GM19193 (cell line): Measurements from ENCODE around the gene NUDT17.

Source experiments
- POLR2A ChIP-seq: IDR thresholded peaks from 4 replicates; pipeline ENCODE4 v1.6.1; 2011; ENCODE audit not compliant: insufficient read depth, insufficient read length; ENCODE audit errors: extremely low read depth

The NUDT17 gene

DNA sequence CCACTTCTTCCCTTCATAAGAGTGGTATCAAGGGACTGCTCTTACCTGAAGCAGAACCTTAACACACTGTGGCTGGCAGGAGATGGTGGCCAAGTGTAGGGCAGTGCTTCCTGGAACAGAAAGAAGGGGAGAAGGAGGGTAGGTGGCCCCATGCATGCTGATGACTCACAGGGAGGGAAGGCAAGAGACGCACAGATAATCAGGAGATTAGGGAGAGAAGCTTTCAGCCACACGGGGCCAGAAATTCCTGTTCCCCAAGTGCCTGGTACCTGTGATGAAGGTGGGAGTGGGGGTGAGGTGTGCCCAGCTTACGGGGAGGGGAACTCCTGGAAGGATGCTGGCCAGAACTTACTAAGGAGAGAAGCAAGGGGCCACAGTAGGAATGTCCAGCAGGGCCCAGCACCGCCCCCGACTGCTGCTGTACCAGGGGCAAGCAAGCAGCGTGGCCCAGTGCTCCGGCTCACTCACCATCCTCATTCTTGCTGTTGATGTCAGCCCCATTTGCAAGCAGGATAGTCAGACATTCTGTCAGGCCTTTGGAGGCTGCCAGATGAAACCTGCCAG is 32.6 kb downstream of the NUDT17 start:
- TF ChIP-seq POLR2A, result no peak

DNA sequence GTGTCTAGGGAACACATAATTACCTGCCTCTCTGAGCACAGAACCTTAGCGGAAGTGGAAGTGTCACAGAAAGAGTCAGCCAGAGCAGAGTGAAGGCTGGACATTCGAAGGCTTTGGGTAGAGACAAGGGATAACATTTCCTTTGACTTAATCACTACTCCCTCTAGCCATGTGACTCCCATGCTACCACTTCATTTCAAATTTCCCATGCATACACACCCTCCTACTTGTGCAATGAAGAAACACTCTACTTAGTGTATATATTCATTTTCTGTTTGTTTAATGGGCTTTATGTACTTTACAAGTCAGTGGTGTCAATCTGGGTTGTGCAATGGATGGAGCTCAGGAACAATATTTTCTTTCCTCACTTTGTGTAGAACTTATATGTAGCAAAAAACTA is 33.3 kb downstream of the NUDT17 start:
- no peak for TF ChIP-seq POLR2A

DNA sequence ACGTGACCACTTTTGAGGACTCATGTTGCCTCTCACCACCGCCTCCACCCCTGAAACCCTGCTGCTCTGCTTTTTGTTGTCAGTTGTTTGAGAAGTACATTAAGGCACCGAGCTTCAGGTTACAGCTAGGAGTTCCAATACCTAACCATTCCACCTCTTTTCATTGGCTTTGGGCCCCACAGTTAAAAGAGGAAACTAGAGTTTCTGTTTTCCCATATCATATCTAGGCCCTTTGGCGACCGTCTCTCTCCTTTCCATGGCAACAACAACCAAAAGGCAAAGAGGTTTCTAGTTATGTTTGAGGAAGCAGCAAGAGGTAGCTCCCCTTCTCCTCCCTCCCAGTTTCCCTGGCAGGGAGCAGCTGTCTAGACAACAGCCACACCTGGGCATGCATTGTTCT is 34.3 kb downstream of the NUDT17 start:
- no peak for TF ChIP-seq POLR2A

DNA sequence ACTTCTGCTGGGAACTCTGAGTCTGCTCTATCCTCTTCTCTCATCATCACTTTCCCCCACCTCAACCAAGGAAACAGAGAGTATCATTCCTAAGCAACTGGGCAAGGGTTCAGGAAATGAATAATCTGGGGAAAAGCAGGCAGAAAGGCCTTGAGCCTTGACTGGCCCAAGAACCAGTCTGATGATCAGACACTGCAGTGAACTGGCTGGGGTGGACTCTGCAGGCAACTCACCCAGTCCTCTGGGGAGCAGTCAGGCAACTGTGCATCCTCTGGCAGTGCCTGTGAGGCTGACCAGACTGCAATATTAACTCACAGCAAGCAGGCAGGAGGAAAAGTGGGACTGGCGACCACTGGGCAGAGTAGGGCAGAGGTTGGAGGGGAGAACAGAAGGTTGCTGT is 39.2 kb downstream of the NUDT17 start:
- no peak for TF ChIP-seq POLR2A

DNA sequence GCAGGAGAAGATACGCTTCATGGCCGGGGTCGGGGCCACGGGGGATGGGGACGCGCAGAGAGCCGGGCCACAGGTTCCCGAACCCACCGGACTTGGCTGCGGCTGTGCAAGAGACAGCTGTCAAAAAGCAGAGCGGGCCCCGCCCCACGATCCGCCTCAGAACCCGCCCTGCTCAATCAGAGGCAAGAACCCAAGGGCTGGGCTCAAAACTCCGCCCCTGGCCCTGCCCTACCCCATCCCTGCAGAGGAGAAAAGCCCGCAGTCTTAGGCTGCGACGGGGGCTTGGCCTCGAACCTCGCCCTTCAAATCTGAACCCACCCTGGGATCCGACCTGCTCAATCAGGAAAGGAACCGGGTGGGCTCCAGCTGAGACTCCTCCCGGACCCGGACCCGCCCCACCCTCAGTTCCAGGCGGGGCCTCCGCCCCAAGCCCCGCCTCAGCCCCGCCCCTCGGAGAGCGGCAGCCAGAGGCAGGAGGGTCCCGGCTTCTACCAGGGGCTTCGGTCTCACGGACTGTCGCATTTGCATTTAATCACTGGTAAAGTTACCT is 40.4 kb downstream of the NUDT17 start, which contains the start of gene ANKRD35:
Gene ANKRD35 (minus strand): TSS at position 129 of the 550 bp plus-strand sequence. CDS start 108 bp downstream, at position 21.
- TF ChIP-seq POLR2A, result no peak

DNA sequence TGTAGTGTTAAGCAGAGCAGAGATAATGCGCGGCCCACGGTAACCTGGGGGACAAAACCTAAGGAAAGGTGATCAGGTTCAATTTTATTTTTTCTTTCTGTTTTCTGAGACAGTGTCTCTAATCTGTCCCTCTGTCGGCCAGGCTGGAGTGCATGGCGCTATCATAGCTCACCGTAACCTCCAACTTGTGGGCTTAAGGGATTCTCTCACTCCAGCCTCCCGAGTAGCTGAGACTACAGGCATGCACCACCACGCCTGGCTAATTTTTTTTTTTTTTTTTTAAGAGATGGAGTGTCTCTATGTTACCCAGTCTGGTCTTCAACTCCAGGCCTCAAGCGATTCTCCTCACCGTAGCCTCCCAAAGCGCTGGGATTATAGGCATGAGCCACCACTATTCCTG is 41.0 kb downstream of the NUDT17 start:
- TF ChIP-seq POLR2A, result no peak

DNA sequence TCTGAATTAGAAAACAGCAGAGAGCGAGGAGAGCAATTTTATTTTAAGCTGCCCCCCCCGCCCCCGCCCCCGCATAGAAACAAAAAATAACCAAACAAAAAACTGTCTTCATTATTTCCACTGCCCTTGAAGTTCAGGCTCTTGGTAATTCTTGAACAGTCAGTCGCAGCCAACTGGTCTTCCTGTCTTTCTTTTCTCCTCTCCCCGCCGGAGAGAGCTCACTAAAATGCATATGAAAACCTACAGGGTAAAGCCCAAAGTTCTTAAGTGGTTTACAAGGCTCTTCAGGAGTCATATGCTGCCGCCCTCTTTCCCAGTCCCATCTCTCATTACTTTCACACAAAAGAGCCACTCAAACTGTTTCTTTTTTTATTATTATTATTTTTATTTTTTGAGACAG is 41.4 kb downstream of the NUDT17 start:
- no peak for TF ChIP-seq POLR2A

DNA sequence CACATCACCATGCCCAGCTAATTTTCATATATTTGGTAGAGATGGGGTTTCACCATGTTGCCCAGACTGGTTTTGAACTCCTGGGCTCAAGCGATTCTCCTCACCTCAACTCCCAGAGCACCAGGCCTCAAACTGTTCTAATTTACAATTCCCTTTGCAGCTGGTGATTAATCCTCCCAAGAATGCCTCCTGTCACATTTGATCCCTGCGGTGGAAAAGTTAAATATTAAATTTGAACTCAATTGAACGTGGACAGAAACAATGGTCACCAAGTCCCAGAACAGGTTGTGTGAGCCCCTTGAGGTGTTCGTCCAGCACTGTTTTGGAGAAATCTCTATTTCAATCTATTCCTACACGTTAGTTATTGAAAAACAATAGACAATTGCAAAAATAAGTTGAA is 42.2 kb downstream of the NUDT17 start:
- TF ChIP-seq POLR2A, result no peak

DNA sequence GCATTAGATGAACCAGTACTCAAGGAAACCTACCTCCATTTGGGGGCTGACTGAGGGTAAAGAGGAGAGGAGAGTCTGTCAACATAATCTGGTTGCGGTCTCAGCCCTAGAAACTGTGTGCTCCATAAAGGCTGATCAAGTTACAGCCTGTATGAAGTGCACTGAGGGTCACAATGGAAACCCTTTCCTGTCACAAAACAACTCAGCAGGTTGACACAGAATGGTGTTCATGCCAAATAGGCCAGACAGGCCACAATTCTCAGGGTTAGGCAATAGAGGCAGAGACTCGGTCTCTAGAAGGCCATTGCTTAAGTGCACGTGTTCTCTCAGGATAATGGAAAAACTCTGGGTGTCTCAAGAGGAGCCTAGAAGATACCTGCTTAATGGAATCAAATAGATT is 44.3 kb downstream of the NUDT17 start:
- no peak for TF ChIP-seq POLR2A

DNA sequence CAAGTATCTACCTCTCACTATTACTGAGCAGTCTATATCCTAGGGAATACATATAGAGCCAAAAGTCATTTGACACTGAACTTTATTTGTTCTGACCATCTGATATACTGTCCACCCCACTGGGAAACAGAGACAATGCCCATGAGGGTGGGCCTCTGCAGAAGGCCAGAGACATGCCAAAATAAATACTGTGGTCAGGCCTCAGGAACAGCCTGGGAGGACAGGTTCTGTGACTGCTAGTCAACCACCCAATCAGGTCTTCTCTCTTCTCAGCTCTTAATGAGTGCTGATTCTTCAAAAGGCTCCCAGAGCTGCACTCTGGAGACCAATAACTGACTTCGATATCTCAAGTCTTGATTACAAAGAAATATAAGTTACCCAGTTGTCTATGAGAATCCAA is 45.7 kb downstream of the NUDT17 start:
- no peak for TF ChIP-seq POLR2A

DNA sequence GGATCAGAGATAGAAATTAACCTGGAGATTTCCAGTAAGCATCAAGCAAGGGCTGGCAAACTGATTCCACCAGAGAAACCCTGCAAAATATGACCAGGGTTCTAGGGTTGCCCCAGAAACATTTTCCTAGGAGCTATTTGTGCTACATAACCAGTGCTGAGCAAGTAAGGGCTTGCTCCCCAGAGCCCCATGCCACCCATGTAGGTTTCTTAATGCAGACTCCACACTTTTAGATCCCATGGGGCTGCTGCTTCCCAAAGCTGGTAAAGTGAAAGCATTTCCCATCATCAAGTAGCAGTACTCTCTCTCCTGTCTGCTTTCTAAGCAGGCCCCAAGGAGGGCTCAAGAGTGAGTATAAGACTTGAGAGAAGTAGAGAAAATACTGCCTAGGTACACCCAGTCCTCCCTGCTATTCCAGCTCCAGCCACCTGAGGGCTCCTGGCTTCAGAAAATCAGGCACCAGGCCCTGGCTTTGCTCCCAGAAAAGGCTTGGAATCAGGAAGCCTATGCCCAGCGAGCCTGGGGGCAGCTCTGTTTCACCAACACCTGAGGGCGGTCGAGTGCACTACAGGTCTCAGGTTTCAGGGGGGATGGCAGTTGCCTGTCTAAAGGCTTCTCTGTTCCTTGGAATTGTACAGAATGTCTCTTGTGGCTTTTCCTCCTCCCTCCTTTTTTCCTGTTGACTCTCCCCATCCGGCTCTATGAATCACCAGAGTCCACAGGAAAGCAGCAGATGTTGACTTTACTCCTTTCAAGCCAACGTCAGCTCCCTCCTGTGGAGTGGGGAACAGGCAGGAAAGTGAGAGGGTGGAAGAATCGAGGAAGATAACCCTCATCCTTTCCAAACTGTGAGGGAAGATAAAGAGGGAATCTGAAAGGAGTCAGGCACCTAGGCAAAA is 46.4 kb downstream of the NUDT17 start:
- no peak for TF ChIP-seq POLR2A

DNA sequence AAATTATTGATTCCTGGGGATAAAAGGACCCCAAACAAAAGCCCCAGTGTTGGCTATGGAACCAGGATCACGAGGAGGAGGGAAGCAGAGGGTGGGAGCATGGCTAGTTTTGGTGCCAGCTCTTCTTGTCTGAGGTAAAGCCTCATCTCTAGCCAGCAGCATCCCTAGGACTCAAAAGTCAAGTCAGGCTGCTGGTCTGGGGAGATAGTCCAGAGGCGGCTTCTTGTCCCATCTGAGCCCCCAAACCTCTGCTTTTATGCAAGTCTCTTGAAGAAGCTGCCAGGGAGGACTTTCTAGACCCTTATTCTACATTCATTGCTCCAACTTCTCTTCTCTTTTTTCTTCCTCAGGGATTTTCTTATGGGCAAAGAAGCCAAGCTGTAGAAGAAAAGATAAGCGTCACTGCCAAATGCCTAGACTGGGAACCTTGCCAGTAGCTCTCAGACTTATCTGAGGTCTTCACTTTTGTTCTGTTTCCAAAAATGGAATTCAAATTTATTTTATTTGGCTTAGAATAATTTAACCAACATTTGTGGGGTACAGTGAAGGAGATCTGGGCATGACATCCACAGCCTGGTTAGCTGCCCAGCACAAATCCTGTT is 47.2 kb downstream of the NUDT17 start:
- TF ChIP-seq POLR2A, result no peak

DNA sequence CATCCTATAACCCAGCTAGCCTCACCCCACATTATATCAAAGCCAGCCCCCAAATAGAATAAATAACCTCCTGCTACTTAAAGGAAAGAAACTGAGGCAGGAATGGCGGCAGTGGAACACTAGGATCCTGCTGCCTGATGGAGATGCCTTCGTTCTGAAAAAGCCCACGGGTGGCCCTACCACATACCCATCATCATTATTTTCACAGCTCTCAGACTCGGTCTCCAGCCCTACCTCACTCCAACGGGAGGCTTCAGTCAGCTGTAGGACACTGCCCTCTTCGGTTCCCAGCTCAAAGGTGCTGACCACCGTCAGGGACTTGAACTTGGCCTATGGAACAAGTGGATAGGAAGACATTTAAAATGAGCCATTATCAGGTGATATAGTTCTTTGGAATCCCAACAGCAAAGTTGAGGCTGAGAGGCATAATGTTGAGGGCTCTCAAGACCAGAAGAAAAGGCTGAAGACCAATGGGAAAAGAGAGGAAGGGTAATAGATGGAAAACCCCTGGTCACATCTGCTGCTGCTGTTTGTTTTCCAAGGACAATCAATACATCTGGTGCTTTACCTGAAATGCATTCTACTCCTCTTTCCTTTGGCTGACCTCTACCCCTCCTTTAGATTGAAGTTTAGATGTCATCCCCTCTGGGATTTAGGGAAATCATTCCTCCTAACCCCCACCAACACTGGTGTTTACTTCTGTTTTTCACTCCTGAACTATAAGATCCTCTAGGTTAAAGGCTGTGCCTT is 48.1 kb downstream of the NUDT17 start:
- TF ChIP-seq POLR2A, result no peak

DNA sequence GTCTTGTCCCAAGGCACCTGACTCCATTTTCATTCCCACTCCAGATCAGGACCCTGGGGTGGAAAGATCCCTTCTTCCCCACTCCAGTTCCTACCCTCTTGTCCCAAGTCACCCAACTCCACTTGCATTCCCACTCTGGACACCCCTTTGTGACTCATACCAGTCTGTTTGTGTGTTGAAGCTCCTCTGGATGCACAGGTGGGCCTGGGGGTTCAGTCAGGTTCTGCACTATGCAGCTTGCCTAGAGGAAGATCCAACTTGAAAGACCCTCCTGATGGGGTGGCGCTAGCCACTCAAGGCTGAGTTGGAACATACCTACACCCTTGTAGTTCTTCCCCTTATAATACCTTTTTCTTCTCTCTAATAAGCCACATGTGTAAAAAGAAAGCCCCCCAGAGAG is 50.0 kb downstream of the NUDT17 start:
- TF ChIP-seq POLR2A, result no peak

DNA sequence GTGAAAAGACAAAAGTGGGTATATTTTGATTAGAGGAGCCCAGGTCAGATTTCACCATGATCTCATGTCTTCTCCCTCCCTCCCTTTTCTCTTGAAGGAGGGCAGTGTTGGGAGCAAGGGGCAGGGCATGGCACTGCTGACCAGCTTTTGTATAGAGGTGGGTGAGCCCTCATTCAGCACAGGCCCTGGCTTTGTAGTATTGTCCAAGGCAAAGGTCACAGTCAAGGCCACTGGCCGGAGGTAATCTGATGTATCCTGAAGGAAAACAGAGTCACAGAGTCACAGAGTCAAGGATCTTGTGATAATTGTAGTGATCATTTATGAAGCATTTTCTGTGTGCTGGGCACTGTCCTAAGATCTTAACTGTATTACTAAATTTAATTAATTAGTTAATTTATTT is 52.5 kb downstream of the NUDT17 start:
- TF ChIP-seq POLR2A, result no peak
